ENCODE data around the gene BCAR1. TPM values are rescaled to one million over a fixed set of nuclear protein-coding genes. Genes with fewer than 3 reads are reported as not detected.

BCAR1 gene
- total RNA-seq, 1 experiment from 2014 or later, result 95.6 TPM

- H3K36me3 Mint-ChIP-seq, result no peaks in the 10 kb centered on the region
- H3K4me3 Mint-ChIP-seq, result peak overlapping the region; percentile 65
- ATAC-seq, result peak; percentile 0
- CTCF ChIA-PET, result interaction anchor here (7.5 kb wide), 1 partner anchor 18 kb away, joined by 92 read pairs; no protein-coding TSS in a partner anchor
- H3K4me1 Mint-ChIP-seq, result peaks cover 83% of the 10 kb centered on the region
- H3K9me3 Mint-ChIP-seq, result no peaks in the 10 kb centered on the region
- DNase-seq (ENCODE audit: low spot score), result no peak
- H3K27me3 Mint-ChIP-seq (ENCODE audit: low read depth), result no peaks in the 10 kb centered on the region
- POLR2A ChIA-PET, result interaction anchor here (0.6 to 5.9 kb wide), 3 partner anchors 8 to 71 kb away, joined by 3 to 57 read pairs (median 7); no protein-coding TSS in a partner anchor
- peak; percentile 77 for TF ChIP-seq ZNF121 (CRISPR knock-in tag; IDR thresholded peaks at IDR 0.05)
- TF ChIP-seq EMX1 (CRISPR knock-in tag; IDR thresholded peaks at IDR 0.05), result 0 out of 2 replicates have a peak, but pooled peaks have one; percentile 47
- 0 out of 2 replicates have a peak, but pooled peaks have one; percentile 29 for TF ChIP-seq ZNF532 (CRISPR knock-in tag; IDR thresholded peaks at IDR 0.05; ENCODE audit: borderline replicate concordance)
- no peak for TF ChIP-seq IRF2 (CRISPR knock-in tag; IDR thresholded peaks at IDR 0.05; ENCODE audit: borderline replicate concordance, low read depth)
- TF ChIP-seq, protein P1, sequence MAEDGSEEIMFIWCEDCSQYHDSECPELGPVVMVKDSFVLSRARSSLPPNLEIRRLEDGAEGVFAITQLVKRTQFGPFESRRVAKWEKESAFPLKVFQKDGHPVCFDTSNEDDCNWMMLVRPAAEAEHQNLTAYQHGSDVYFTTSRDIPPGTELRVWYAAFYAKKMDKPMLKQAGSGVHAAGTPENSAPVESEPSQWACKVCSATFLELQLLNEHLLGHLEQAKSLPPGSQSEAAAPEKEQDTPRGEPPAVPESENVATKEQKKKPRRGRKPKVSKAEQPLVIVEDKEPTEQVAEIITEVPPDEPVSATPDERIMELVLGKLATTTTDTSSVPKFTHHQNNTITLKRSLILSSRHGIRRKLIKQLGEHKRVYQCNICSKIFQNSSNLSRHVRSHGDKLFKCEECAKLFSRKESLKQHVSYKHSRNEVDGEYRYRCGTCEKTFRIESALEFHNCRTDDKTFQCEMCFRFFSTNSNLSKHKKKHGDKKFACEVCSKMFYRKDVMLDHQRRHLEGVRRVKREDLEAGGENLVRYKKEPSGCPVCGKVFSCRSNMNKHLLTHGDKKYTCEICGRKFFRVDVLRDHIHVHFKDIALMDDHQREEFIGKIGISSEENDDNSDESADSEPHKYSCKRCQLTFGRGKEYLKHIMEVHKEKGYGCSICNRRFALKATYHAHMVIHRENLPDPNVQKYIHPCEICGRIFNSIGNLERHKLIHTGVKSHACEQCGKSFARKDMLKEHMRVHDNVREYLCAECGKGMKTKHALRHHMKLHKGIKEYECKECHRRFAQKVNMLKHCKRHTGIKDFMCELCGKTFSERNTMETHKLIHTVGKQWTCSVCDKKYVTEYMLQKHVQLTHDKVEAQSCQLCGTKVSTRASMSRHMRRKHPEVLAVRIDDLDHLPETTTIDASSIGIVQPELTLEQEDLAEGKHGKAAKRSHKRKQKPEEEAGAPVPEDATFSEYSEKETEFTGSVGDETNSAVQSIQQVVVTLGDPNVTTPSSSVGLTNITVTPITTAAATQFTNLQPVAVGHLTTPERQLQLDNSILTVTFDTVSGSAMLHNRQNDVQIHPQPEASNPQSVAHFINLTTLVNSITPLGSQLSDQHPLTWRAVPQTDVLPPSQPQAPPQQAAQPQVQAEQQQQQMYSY (CRISPR knock-in tag; IDR thresholded peaks at IDR 0.05), result peak; percentile 76
- H3K27ac Mint-ChIP-seq, result peak overlapping the region; percentile 97
Observed at GRCh38 chr16:75252049-75252864, 833 bp upstream of the BCAR1 start.

- peaks cover 83% of the 10 kb centered on the region for H3K4me1 Mint-ChIP-seq
- CTCF ChIA-PET, result interaction anchor here (1.1 to 7.5 kb wide), 4 partner anchors 17 to 266 kb away, joined by 3 to 92 read pairs (median 4); no protein-coding TSS in a partner anchor
- POLR2A ChIA-PET, result interaction anchor here (0.7 to 2.1 kb wide), 6 partner anchors 10 to 127 kb away, joined by 3 to 13 read pairs (median 4); no protein-coding TSS in a partner anchor
- no peaks in the 10 kb centered on the region for H3K36me3 Mint-ChIP-seq
- H3K27ac Mint-ChIP-seq, result no peak overlapping the region
- no peak for DNase-seq (ENCODE audit: low spot score)
- H3K4me3 Mint-ChIP-seq, result peak overlapping the region; percentile 79
- H3K27me3 Mint-ChIP-seq (ENCODE audit: low read depth), result no peaks in the 10 kb centered on the region
- ATAC-seq, result no peak
- H3K9me3 Mint-ChIP-seq, result no peaks in the 10 kb centered on the region
- TF ChIP-seq FOXP1 (CRISPR knock-in tag; IDR thresholded peaks at IDR 0.05; ENCODE audit: borderline replicate concordance) (no peak), TP53 (CRISPR knock-in tag; IDR thresholded peaks at IDR 0.05) (no peak), CREB1 (CRISPR knock-in tag; IDR thresholded peaks at IDR 0.05) (no peak), E2F1 (CRISPR knock-in tag; IDR thresholded peaks at IDR 0.05) (no peak), NR3C1 (CRISPR knock-in tag; conservative IDR thresholded peaks at IDR 0.05; ENCODE audit: low read depth) (no peak), ZNF219 (CRISPR knock-in tag; IDR thresholded peaks at IDR 0.05; ENCODE audit: borderline replicate concordance) (no peak), RELA (CRISPR knock-in tag; IDR thresholded peaks at IDR 0.05; ENCODE audit: borderline replicate concordance) (no peak), EMX1 (CRISPR knock-in tag; IDR thresholded peaks at IDR 0.05) (0 out of 2 replicates have a peak, but pooled peaks have one; percentile 52), ZNF121 (CRISPR knock-in tag; IDR thresholded peaks at IDR 0.05) (no peak), SOX15 (CRISPR knock-in tag; IDR thresholded peaks at IDR 0.05) (no peak), GRHL2 (CRISPR knock-in tag; IDR thresholded peaks at IDR 0.05; ENCODE audit: insufficient replicate concordance, severe bottlenecking) (no peak), FOXK1 (CRISPR knock-in tag; IDR thresholded peaks at IDR 0.05) (no peak), ATF1 (CRISPR knock-in tag; IDR thresholded peaks at IDR 0.05) (peak; percentile 18; the same call in 1 of the 2 replicates)
- TF ChIP-seq, protein P2, sequence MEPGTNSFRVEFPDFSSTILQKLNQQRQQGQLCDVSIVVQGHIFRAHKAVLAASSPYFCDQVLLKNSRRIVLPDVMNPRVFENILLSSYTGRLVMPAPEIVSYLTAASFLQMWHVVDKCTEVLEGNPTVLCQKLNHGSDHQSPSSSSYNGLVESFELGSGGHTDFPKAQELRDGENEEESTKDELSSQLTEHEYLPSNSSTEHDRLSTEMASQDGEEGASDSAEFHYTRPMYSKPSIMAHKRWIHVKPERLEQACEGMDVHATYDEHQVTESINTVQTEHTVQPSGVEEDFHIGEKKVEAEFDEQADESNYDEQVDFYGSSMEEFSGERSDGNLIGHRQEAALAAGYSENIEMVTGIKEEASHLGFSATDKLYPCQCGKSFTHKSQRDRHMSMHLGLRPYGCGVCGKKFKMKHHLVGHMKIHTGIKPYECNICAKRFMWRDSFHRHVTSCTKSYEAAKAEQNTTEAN (CRISPR knock-in tag; IDR thresholded peaks at IDR 0.05), result no peak
- TF ChIP-seq, protein P3, sequence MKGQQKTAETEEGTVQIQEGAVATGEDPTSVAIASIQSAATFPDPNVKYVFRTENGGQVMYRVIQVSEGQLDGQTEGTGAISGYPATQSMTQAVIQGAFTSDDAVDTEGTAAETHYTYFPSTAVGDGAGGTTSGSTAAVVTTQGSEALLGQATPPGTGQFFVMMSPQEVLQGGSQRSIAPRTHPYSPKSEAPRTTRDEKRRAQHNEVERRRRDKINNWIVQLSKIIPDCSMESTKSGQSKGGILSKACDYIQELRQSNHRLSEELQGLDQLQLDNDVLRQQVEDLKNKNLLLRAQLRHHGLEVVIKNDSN (CRISPR knock-in tag; IDR thresholded peaks at IDR 0.05), result 0 out of 2 replicates have a peak, but pooled peaks have one; percentile 15
Observed at GRCh38 chr16:75250809-75251279, 580 bp downstream of the BCAR1 start.

Measured in WTC11 (cell line).